GM18505 (cell line): ENCODE results near the gene DOCK6.

Experiments used
- ATAC-seq: cut with Tn5 transposase; IDR thresholded peaks from one replicate; pipeline ENCODE4 v1.9.1; 2021; ENCODE audit not compliant: unreplicated experiment
- POLR2A ChIP-seq: IDR thresholded peaks from 4 replicates; pipeline ENCODE4 v1.6.1; 2011; ENCODE audit warnings: borderline replicate concordance; ENCODE audit not compliant: insufficient read depth, insufficient read length; ENCODE audit errors: extremely low read depth

DOCK6 gene

GRCh38 chr19:11236324-11237301 is 25.7 kb downstream of the DOCK6 start:
- no peak for ATAC-seq
- TF ChIP-seq POLR2A = no peak

DNA sequence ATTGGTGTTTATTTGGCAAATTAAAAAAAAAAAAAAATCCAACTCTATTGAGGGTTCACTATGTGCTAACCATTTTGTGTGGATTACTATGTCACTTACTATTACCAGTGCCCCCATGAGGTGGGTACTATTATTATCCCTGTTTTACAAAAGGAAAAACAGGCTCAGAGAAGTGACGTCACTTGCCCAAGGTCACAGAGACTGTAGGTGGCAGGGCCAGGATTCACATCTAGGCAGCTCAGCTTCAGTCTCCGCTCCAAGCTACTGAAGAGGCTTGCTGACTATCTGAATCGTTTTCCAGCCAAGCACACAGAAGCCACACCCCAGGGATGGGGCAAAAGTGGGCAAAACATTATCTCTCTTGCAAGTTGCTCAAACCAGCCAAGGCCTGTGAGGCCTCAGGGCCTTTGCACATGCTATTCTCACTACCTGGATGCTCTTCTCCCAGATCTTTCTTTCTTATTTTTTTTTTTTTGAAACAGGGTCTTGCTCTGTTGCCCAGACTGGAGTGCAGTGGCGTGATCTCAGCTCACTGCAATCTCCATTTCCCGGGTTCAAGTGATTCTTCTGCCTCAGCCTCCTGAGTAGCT is 27.7 kb downstream of the DOCK6 start:
- TF ChIP-seq POLR2A = no peak
- no peak for ATAC-seq

GRCh38 chr19:11233073-11233472 is 29.3 kb downstream of the DOCK6 start:
- no peak for TF ChIP-seq POLR2A
- no peak for ATAC-seq

DNA sequence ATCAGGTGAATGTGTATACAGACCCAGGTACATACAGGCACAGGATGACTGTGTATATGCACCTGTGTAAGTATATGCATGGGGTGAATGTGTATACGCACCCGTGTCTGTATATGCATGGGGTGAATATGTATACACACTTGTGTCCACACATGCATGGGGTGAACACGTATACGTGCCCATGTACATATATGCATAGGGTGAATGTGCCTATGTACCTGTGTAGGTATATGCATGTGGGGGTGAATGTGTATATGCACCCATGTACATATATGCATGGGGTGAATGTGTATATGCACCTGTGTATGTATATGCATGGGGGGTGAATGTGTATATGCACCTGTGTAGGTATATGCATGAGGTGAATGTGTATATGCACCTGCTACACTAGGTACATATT is 29.8 kb downstream of the DOCK6 start:
- no peak for ATAC-seq

DNA sequence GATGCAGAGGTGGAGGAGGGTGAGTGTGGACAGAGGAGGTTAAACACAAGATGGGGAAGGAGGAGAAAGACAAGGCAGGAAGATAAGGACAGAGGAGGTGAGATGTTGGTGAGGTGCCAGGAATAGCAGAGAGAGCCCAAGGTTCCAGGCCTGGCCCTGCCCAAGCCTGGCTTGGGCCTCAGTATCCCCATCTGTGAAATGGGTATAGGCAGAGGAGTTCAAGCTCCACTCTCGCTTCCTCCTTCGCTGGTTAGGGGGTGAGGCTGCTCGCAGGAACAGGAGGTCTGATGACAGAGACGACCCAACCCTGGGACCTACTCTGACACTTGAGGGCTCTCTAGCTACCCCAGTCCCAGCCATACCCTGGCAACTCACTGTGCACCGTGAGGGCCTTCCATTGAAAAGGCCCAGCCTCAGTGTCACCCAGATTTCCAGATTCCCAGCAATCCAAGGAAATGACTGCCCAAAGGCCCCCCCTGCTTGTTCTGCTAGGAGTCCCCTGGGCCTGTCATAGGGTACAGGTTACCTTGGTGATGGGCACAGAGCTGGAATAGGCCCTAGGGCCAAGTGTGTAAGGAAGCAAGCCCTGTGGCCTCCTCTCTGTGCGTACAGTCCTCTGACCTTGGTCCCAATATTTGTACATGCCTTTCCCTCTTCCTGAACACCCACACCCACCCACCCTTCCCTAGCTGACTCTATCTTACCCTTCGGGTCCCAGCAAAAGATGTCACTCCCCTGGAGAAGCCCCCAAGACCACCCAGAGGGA is 31.5 kb downstream of the DOCK6 start:
- ATAC-seq = no peak
- TF ChIP-seq POLR2A = no peak

More for the DNA sequence above, 29.8 kb downstream of the DOCK6 start:
- no peak for TF ChIP-seq POLR2A

- ATAC-seq = no peak
- TF ChIP-seq POLR2A = no peak
Observed at GRCh38 chr19:11227195-11227886, 35.0 kb downstream of the DOCK6 start.

DNA sequence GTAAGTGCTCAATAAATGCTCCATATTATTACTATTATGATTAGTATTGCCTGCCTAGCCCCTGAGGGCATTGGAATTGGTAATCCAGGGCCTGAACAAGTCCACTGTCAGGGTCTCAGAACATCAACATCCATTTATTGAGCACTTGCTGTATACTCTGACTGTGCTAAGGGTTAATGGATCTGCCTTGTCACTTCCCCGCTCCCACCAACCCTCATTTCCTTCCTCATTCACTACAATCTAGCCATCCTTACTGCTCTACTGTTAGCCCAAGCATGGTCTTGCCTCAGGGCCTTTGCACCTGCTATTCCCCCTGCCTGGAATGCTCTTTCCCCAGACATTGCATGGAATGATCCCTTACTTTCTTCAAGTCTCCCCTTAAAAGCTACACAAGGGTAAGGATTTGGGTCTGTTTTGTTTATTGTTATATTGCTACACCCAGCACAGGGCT is 35.6 kb downstream of the DOCK6 start:
- no peak for ATAC-seq
- no peak for TF ChIP-seq POLR2A

- ATAC-seq = no peak
Observed at GRCh38 chr19:11225815-11226214, 36.5 kb downstream of the DOCK6 start.

GRCh38 chr19:11225172-11225571 is 37.2 kb downstream of the DOCK6 start:
- ATAC-seq = no peak
- no peak for TF ChIP-seq POLR2A

More at GRCh38 chr19:11225815-11226214, 36.5 kb downstream of the DOCK6 start:
- TF ChIP-seq POLR2A = no peak

- ATAC-seq = no peak
- no peak for TF ChIP-seq POLR2A
Observed at GRCh38 chr19:11224429-11224828, 37.9 kb downstream of the DOCK6 start.

- no peak for TF ChIP-seq POLR2A
- ATAC-seq = no peak
Observed at GRCh38 chr19:11223200-11223599, 39.1 kb downstream of the DOCK6 start.

DNA sequence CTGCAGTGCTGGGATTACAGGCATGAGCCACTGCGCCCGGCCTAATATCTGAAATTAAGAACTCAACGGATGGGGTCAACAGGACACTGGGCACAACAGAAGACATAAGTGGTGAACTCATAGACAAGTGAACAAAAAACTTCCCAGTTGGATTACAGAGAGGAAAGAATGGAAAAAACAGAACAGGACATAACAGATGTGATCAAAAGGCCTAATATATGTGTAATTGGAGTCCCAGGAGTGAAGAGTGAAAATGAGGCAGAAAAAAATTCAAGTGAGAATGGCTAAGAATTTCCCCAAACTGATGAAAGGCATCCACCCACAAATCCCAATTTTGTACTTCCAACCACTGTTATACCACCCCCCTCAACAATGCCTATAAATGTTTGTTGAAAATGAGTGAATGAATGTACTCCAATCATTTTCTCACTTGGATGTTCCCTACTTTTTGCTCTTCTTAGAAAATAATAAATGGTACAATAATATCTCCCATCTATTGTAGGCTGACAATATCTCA is 41.2 kb downstream of the DOCK6 start:
- TF ChIP-seq POLR2A = no peak
- no peak for ATAC-seq
